ENCODE results near the gene PERM1.

The PERM1 gene

DNA sequence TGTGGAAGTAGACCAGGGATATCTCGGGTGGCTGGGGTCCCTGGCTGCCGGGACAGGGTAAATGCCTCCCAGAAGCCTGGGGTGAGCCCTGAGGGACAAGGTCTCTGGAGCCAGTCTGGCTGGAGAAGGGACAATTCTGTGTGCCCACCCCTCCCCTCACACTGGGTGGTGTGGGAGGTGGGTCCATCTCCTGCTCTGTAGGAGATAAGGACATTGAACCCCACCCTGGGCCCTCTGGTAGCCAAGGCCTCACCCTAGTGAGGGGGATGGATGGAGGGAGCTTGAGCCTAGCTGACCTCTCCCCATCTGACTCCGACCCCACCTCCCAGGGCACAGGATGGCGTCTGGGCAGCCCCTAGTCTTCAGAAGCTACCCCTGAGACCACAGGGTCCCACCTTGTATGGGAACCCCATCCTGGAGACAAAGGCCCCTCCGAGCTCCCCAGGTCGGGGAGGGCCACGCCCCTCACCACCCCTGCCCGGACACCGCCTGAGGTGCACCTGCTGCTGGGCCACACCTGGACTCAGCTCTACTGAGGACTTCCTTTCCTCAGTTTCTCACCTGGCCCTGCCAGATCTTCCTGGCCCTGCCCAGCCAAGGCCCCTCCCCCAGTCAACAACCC lies 42.4 kb upstream of the PERM1 start:
- no peak overlapping the region for H3K4me3 ChIP-seq (ENCODE audit: low read depth, low read length)
- no peak for DNase-seq (ENCODE audit: low read depth)
- TF ChIP-seq, protein P1, sequence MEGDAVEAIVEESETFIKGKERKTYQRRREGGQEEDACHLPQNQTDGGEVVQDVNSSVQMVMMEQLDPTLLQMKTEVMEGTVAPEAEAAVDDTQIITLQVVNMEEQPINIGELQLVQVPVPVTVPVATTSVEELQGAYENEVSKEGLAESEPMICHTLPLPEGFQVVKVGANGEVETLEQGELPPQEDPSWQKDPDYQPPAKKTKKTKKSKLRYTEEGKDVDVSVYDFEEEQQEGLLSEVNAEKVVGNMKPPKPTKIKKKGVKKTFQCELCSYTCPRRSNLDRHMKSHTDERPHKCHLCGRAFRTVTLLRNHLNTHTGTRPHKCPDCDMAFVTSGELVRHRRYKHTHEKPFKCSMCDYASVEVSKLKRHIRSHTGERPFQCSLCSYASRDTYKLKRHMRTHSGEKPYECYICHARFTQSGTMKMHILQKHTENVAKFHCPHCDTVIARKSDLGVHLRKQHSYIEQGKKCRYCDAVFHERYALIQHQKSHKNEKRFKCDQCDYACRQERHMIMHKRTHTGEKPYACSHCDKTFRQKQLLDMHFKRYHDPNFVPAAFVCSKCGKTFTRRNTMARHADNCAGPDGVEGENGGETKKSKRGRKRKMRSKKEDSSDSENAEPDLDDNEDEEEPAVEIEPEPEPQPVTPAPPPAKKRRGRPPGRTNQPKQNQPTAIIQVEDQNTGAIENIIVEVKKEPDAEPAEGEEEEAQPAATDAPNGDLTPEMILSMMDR (IDR thresholded peaks at IDR 0.05; ENCODE audit: low read depth, low read length, missing control alignments): no peak

DNA sequence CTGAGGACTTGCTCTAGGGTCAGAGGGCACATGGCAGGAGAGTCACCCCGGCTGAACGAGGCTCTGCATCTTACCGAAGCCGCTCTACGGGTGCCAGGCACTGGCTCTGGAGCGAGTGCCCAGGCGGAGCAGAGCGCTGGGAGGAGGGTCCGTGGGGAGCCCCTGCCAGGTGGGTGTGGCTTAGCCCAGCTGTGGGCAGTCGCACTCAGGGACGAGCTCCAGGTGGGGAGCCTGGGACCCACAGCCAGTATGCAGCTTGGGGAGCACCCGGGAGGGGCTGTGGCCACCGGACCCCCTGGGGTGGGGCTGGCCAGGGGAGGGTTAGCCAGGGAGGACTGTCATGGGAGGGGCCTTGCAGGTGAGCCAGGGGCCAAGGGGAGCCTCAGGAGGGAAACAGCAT lies 41.8 kb upstream of the PERM1 start:
- H3K4me3 ChIP-seq (ENCODE audit: low read depth, low read length): no peak overlapping the region
- no peak for DNase-seq (ENCODE audit: low read depth)

DNA sequence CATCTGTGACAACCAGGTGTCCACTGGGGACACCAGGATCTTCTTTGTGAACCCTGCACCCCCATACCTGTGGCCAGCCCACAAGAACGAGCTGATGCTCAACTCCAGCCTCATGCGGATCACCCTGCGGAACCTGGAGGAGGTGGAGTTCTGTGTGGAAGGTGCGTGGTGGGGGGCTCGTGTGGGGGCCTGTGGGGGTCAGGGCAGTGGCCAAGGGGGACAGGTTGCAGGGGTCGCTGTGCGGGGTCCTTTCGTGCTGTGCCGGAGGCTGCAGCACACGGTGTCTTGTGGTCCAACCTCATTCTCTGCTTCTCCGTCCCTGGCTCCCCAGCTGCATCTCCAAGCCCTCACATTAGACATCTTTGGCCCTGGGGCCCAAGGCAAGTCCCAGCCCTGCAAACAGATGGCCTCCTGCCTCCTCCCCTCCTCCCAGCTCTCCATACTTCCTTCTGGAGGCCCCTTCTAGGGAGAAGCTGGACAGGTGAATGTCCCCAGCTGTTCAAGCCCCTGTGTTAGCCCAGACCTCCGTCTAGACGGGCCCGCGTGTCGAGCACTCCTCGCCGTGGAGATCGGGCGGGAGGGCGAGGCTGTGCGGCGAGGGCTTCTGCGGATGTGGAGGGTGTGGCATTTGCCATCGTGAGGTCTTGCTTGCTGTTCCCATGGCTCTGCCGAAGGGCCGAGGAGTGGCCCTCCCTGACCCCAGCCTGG lies 40.6 kb upstream of the PERM1 start:
- DNase-seq (ENCODE audit: low read depth): no peak
- TF ChIP-seq, protein P1 (IDR thresholded peaks at IDR 0.05; ENCODE audit: low read depth, low read length, missing control alignments): no peak
- H3K4me3 ChIP-seq (ENCODE audit: low read depth, low read length): no peak overlapping the region

More for the DNA sequence above, 41.8 kb upstream of the PERM1 start:
- TF ChIP-seq, protein P1 (IDR thresholded peaks at IDR 0.05; ENCODE audit: low read depth, low read length, missing control alignments): no peak

DNA sequence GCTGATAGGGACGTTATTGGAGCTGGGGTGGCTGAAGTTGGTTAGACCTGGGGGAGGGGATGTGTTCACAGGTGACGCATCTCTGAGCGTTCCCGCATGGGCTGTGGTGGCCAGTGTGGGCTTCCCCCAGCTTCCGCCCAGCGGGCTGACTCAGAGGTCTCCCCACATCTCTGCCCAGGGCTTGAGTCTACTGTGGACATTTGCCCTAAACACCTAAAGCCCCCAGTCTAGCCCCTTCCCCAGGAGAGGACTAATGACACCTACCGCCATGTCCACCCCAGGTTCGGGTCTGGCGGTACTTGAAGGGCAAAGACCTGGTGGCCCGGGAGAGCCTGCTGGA lies 40.0 kb upstream of the PERM1 start:
- DNase-seq (ENCODE audit: low read depth): no peak
- TF ChIP-seq, protein P1 (IDR thresholded peaks at IDR 0.05; ENCODE audit: low read depth, low read length, missing control alignments): no peak
- H3K4me3 ChIP-seq (ENCODE audit: low read depth, low read length): no peak overlapping the region

DNA sequence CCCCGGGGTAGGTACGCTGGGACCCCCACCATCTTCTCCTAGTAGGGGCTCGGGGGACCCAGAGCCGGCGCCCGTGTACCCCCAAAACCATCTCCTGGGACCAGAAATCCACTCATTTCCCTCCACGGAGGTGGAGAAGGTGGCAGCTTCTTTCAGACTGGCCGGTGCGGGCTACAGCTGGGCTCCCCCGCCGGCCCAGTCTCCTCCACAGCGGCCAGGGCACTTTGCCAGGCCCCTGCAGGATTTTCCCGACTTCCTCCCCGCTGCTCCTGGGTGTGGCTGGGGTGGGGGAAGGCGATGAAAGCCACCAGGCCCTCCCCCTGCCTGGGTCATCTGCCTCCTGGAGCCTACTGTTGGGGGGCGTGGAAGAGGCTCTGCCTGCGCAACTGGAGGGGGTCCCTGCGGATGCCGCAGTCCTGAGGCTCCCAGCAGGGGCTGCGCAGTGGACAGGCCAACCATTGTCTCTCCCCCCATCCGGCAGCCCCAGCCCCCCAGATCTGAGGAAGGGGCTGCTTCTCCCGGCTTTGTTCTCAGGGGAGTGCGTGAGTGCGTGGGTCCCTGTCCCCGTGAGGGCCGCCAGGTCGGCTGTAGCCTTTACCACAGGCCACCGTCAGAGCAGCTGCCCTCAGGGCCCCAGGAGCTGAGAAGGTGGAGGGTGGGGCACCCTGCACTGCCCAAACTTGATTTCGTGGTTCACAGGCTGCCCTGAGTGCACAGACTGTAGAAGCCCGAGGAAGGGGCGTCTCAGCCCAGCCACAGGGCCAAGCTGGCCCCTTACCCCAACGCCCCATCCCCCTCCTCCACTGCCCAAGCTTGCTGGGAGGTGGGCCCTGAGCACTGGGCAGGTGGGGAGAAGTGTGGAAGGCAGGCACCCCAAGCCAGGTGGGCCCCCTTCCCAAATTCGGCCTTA lies 39.4 kb upstream of the PERM1 start:
- H3K4me3 ChIP-seq (ENCODE audit: low read depth, low read length): peak overlapping the region; percentile 30
- DNase-seq (ENCODE audit: low read depth): no peak
- TF ChIP-seq, protein P1 (IDR thresholded peaks at IDR 0.05; ENCODE audit: low read depth, low read length, missing control alignments): no peak

DNA sequence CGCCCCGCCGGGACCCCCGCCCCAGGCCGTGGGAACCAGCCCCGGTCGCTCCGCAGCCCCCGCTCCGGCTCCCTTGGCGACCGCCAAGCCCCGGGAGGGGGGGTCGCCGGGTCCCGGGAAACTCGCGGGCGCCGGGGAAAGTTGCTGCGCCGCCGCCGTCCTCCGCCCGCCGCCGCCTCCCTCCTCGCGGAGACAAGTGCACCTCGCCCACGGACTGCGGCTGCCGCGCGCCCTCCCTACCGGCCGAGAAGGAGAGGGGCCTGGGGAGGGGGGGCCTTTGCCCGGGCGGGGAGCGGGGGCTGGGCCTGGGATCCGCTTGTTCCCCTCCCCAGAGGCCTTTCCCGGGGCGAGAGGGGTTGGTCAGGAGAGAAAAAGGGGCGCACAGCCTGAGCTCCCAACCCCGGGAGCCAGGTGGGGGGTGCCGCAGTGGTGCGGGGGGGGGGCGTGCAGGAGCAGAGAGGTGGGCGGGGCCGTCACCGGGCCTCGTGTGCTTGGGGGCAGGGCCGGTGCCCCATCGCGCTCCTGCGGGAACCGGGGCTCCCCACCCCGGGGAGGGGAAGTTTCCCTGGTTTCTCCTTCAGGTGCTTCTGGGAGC lies 38.6 kb upstream of the PERM1 start:
- TF ChIP-seq, protein P1 (IDR thresholded peaks at IDR 0.05; ENCODE audit: low read depth, low read length, missing control alignments): no peak
- H3K4me3 ChIP-seq (ENCODE audit: low read depth, low read length): peak overlapping the region; percentile 66
- no peak for DNase-seq (ENCODE audit: low read depth)

Measured in GM12864 (cell line).